K562 (cell line): ENCODE data around the gene CCDC106. TPM values are rescaled to one million over a fixed set of nuclear protein-coding genes. Genes with fewer than 3 reads are reported as not detected.

Source experiments
- ATAC-seq: fragments of 200-7000 bp; cut with Tn5 transposase; 3 replicates; pipeline ENCODE4 v1.9.1; 2020; ENCODE audit warnings: moderate library complexity
- BruUV-seq: library from RNA; stranded (reverse); fragments of 400-500 nt; replicated peaks from 2 replicates; lab custom pipeline; 2021; lab: Mats Ljungman, UMichigan
- CTCF ChIA-PET: fragments of 300-600 bp; formaldehyde crosslinking; extraction: SDS; loops from one replicate; lab custom pipeline; 2021; ENCODE audit warnings: low intra/inter-chr PET ratio; lab: Yijun Ruan, JAX
- POLR2A ChIA-PET: fragments of 300-600, 350-650 bp; sonication (Branson Sonifier 250); formaldehyde crosslinking; extraction: SDS; loops from one replicate; lab custom pipeline; 2021; ENCODE audit warnings: antibody characterized with exemption, inconsistent platforms; lab: Yijun Ruan, JAX
- DNase-seq, 4 experiments: peaks; one replicate each; pipeline versions ENCODE4 v3.0.0 to v3.0.0-alpha.2; 2011 to 2018; ENCODE audit warnings: low spot score in 3 of 4, mixed read lengths in 3 of 4; ENCODE audit errors: extremely low read depth in 1 of 4
- FAIRE-seq: peaks from 2 replicates; lab custom pipeline; 2011; peaks lifted over from hg19 to GRCh38; lab: Jason Lieb, UNC
- H2AFZ ChIP-seq: 2 replicates; pipeline ENCODE4 v1.6.0; 2011; ENCODE audit warnings: low read depth, low read length, control low read depth, inconsistent platforms
- H3K27ac ChIP-seq: fragments of 200-600 bp; 3 replicates; pipeline ENCODE4 v1.8.0; 2011; ENCODE audit warnings: low read depth, mild to moderate bottlenecking, control low read depth, inconsistent platforms, low read length, moderate library complexity, mixed read lengths; ENCODE audit errors: extremely low read depth
- H3K27me3 ChIP-seq, 2 experiments: fragments of 300-600 bp in 1 of 2; 2 replicates in 1 of 2; 3 replicates in 1 of 2; pipeline versions ENCODE4 v1.6.0 to v1.8.0; 2011; ENCODE audit warnings: inconsistent platforms in 2 of 2, low read length in 2 of 2, mild to moderate bottlenecking in 1 of 2, mixed read lengths in 1 of 2, moderate library complexity in 1 of 2; ENCODE audit not compliant: control insufficient read depth in 2 of 2, insufficient read depth in 2 of 2
- H3K36me3 ChIP-seq: fragments of 300-600 bp; 3 replicates; pipeline ENCODE4 v1.8.0; 2011; ENCODE audit warnings: mild to moderate bottlenecking, low read length, inconsistent platforms; ENCODE audit not compliant: control insufficient read depth, insufficient read depth
- H3K4me1 ChIP-seq, 2 experiments: fragments of 200-600 bp in 1 of 2; replicated peaks in 1 of 2; 2 replicates in 1 of 2; 3 replicates in 1 of 2; pipeline versions ENCODE4 v1.5.1 to v1.8.0; 2011; ENCODE audit warnings: inconsistent platforms in 2 of 2, low read length in 2 of 2, mild to moderate bottlenecking in 1 of 2, mixed read lengths in 1 of 2, moderate library complexity in 1 of 2; ENCODE audit not compliant: control insufficient read depth in 2 of 2, insufficient read depth in 2 of 2
- H3K4me2 ChIP-seq: 2 replicates; pipeline ENCODE4 v1.6.1; 2011; ENCODE audit warnings: low read length, control low read depth, inconsistent platforms, mixed read lengths; ENCODE audit not compliant: insufficient read depth
- H3K4me3 ChIP-seq: fragments of 200-600 bp; sonication (generic), shearing (Covaris generic); 2 replicates; pipeline ENCODE4 v1.5.1; 2016; ENCODE audit warnings: control low read depth, inconsistent platforms
- H3K79me2 ChIP-seq: fragments of 200-600 bp; 3 replicates; pipeline ENCODE4 v1.8.0; 2011; ENCODE audit warnings: low read length, inconsistent platforms; ENCODE audit not compliant: control insufficient read depth, insufficient read depth
- H3K9ac ChIP-seq, 2 experiments: 2 replicates each; pipeline versions ENCODE4 v1.6.0 to v1.6.1; 2011; ENCODE audit warnings: low read depth in 2 of 2, low read length in 2 of 2, control low read depth in 1 of 2, inconsistent platforms in 1 of 2, mild to moderate bottlenecking in 1 of 2, mixed read lengths in 1 of 2; ENCODE audit not compliant: insufficient read depth in 1 of 2
- H3K9me1 ChIP-seq: one replicate; pipeline ENCODE4 v1.6.0; 2011; ENCODE audit warnings: inconsistent platforms, mild to moderate bottlenecking, low read length, moderate library complexity; ENCODE audit not compliant: control insufficient read depth, insufficient read depth
- H3K9me3 ChIP-seq: replicated peaks from 2 replicates; pipeline ENCODE4 v1.5.1; 2011; ENCODE audit warnings: low read depth, low read length, inconsistent platforms; ENCODE audit not compliant: control insufficient read depth, insufficient read depth
- H4K20me1 ChIP-seq: replicated peaks from 2 replicates; pipeline ENCODE4 v1.6.1; 2011; ENCODE audit warnings: low read length, inconsistent platforms, mixed read lengths; ENCODE audit not compliant: control insufficient read depth, insufficient read depth
- ADNP ChIP-seq: fragments of 200-800 bp; sonication (Bioruptor generic); IDR thresholded peaks from 2 replicates; pipeline ENCODE4 v1.6.1; 2016; ENCODE audit warnings: missing genetic modification characterization, missing compliant biosample characterization
- DIDO1 ChIP-seq: fragments of 450-650 bp; IDR thresholded peaks from 2 replicates; pipeline ENCODE4 v1.6.1; 2016; ENCODE audit warnings: low read depth, missing biosample characterization, missing genetic modification characterization
- ELF4 ChIP-seq: fragments of 450-650 bp; formaldehyde crosslinking; IDR thresholded peaks from 2 replicates; pipeline ENCODE4 v1.4.0; 2022; ENCODE audit warnings: missing genetic modification characterization
- ESRRB ChIP-seq: fragments of 250-450 bp; sonication (Bioruptor Pico); IDR thresholded peaks from 2 replicates; pipeline ENCODE4 v1.5.0; 2020; ENCODE audit warnings: mild to moderate bottlenecking, moderate library complexity, borderline replicate concordance
- FOSL1 ChIP-seq: fragments of 200-800 bp; sonication (Bioruptor generic); conservative IDR thresholded peaks from 2 replicates; pipeline ENCODE4 v1.6.1; 2016; ENCODE audit warnings: missing genetic modification characterization, missing compliant biosample characterization
- FOXA3 ChIP-seq, 2 experiments: fragments of 450-650 bp in 1 of 2; sonication (generic) in 1 of 2; formaldehyde crosslinking; IDR thresholded peaks in 1 of 2; conservative IDR thresholded peaks in 1 of 2; 2 replicates each; pipeline versions ENCODE4 v1.4.0 to v1.8.0; 2020 to 2022; ENCODE audit warnings: mild to moderate bottlenecking in 2 of 2, missing genetic modification reagents in 1 of 2
- FOXK2 ChIP-seq, 2 experiments: fragments of 450-650 bp; IDR thresholded peaks in 1 of 2; conservative IDR thresholded peaks in 1 of 2; 2 replicates each; pipeline ENCODE4 v1.6.1; 2016; ENCODE audit warnings: low read depth in 2 of 2, mild to moderate bottlenecking in 1 of 2
- MCM2 ChIP-seq: fragments of 450-650 bp; IDR thresholded peaks from 2 replicates; pipeline ENCODE4 v1.6.1; 2017; ENCODE audit warnings: low read depth, mild to moderate bottlenecking
- NFIX ChIP-seq: fragments of 250-450 bp; sonication (Bioruptor Pico); IDR thresholded peaks from 2 replicates; pipeline ENCODE4 v1.4.0; 2020; ENCODE audit warnings: low read depth, mild to moderate bottlenecking, moderate library complexity
- NFXL1 ChIP-seq: fragments of 450-650 bp; formaldehyde crosslinking; IDR thresholded peaks from 2 replicates; pipeline ENCODE4 v1.4.0; 2021; ENCODE audit warnings: mild to moderate bottlenecking
- POLR2AphosphoS2 ChIP-seq: IDR thresholded peaks from 2 replicates; pipeline ENCODE4 v1.6.1; 2012; ENCODE audit warnings: low read length, improper control_type of control experiment
- POLR2H ChIP-seq: IDR thresholded peaks from 2 replicates; pipeline ENCODE4 v1.6.1; 2016; ENCODE audit warnings: missing genetic modification characterization, low read depth, mild to moderate bottlenecking, control low read depth, missing compliant biosample characterization, moderate library complexity
- RCOR1 ChIP-seq, 2 experiments: IDR thresholded peaks; 2 replicates each; pipeline ENCODE4 v1.6.1; 2012; ENCODE audit warnings: low read depth in 2 of 2, low read length in 2 of 2, borderline replicate concordance in 1 of 2, improper control_type of control experiment in 1 of 2
- RNF2 ChIP-seq: sonication (generic); IDR thresholded peaks from 2 replicates; pipeline ENCODE4 v1.6.1; 2016
- SLC30A9 ChIP-seq: fragments of 250-450 bp; sonication (Bioruptor Pico); IDR thresholded peaks from 2 replicates; pipeline ENCODE4 v1.8.0; 2022; ENCODE audit warnings: mild to moderate bottlenecking, moderate library complexity
- SMAD2 ChIP-seq: fragments of 150-350 bp; IDR thresholded peaks from 2 replicates; pipeline ENCODE4 v1.6.1; 2014; ENCODE audit warnings: low read depth, mild to moderate bottlenecking, low read length
- ZNF184 ChIP-seq: sonication (generic); formaldehyde crosslinking; IDR thresholded peaks from 2 replicates; pipeline ENCODE4 v1.5.0; 2020; ENCODE audit warnings: missing genetic modification reagents
- ZNF3 ChIP-seq: fragments of 250-450 bp; sonication (Bioruptor Pico); IDR thresholded peaks from 2 replicates; pipeline ENCODE4 v1.5.0; 2021; ENCODE audit warnings: mild to moderate bottlenecking, moderate library complexity
- ZNF395 ChIP-seq: fragments of 200-800 bp; sonication (Bioruptor generic); IDR thresholded peaks from 2 replicates; pipeline ENCODE4 v1.6.1; 2017; ENCODE audit warnings: missing genetic modification characterization, missing compliant biosample characterization
- WGBS: fragments of 100-300 bp; shearing (Covaris generic); methylation state at CpG from one replicate; pipeline ENCODE4 v1.1.6; 2016; ENCODE audit warnings: low coverage, mixed read lengths; ENCODE audit not compliant: insufficient coverage; ENCODE audit errors: missing lambda C conversion rate; 5-methylcytosine and 5-hydroxymethylcytosine counted together
- in situ Hi-C: fragments of 300-500 bp; cut with MboI; formaldehyde crosslinking; loops from 4 replicates; pipeline ENCODE4 v1.15.0; 2018; ENCODE audit warnings: inconsistent platforms, mixed read lengths
- intact Hi-C: fragments of 100-400 bp; cut with micrococcal nuclease; formaldehyde crosslinking; loops from 2 replicates; pipeline ENCODE4 v1.14.2; 2022
- polyA plus RNA-seq, 8 experiments: library from polyadenylated mRNA; depleted of rRNA in 4 of 8; stranded (reverse) in 5 of 8; unstranded in 3 of 8; fragments of >200 nt; fragmentation: Nextera tagmentation in 2 of 8; fragmentation: Illumina TruSeq in 1 of 8; extraction: Ambion mirVana in 2 of 8; extraction: Trizol in 1 of 8; gene quantifications; 2 replicates each; pipeline versions ENCODE4 v1.2.1 to v1.2.3, GENCODE V29; 2011 to 2014; ENCODE audit warnings: inconsistent platforms in 1 of 8, missing spikeins in 1 of 8
- total RNA-seq, 7 experiments: library from RNA; depleted of rRNA in 6 of 7; stranded (reverse); fragments of >200 nt in 6 of 7; fragmentation: Illumina TruSeq in 2 of 7; extraction: Trizol in 2 of 7; gene quantifications; 2 replicates each; pipeline versions ENCODE4 v1.2.1 to v1.2.3, GENCODE V29; 2011 to 2021; ENCODE audit warnings: low replicate concordance in 1 of 7

The CCDC106 gene
- total and polyA plus RNA-seq, 9 of the 15 experiments (the other 6 are each of a cell fraction or from before 2014, with no cell fraction given) = 0.10 to 27.5 (median 15.0) TPM; not detected in 1

- H4K20me1 ChIP-seq = peaks cover 39% of the 10 kb centered on the region
- no peak for FAIRE-seq
- ChIA-PET CTCF (interaction anchor here (0.6 kb wide), 1 partner anchor 24 kb away, joined by 4 read pairs; no protein-coding TSS in a partner anchor), POLR2A (no interaction called here)
- no TSS peak for BruUV-seq
- H3K9me1 ChIP-seq = no peaks in the 10 kb centered on the region
- H3K4me3 ChIP-seq = no peak overlapping the region
- no peak overlapping the region for H3K4me2 ChIP-seq
- 93% methylated on average over 5 of the region's 6 CpGs for WGBS
- H3K79me2 ChIP-seq = peaks cover 32% of the 10 kb centered on the region
- DNase-seq = no peak
- H3K9ac ChIP-seq = no peak overlapping the region
- ATAC-seq = no peak
- H3K27me3 ChIP-seq = no peaks in the 10 kb centered on the region
- H3K36me3 ChIP-seq = peaks cover 86% of the 10 kb centered on the region; the same call in 2 of the 3 replicates
- in situ Hi-C loops (no loop called here), intact Hi-C loops (no loop called here)
- H3K27ac ChIP-seq = no peak overlapping the region
- H2AFZ ChIP-seq = no peak overlapping the region
- H3K9me3 ChIP-seq = no peaks in the 10 kb centered on the region
- peaks cover 0 to 55% of the 10 kb centered on the region in 2 experiments; a peak in 3 of 5 replicates for H3K4me1 ChIP-seq
- TF ChIP-seq POLR2H (tag) = no peak
- no peak for TF ChIP-seq ZNF395 (CRISPR knock-in tag)
- no peak for TF ChIP-seq MCM2
- no peak for TF ChIP-seq FOXK2 (conservative IDR thresholded peaks at IDR 0.05 in 1 of 2, IDR thresholded peaks at IDR 0.05 in 1 of 2; ENCODE audit: low read depth in 2 of 2)
- no peak for TF ChIP-seq POLR2AphosphoS2
- TF ChIP-seq NFIX (CRISPR knock-in tag) = no peak
- TF ChIP-seq NFXL1 (CRISPR knock-in tag) = no peak
- no peak for TF ChIP-seq DIDO1
- no peak for TF ChIP-seq ELF4
- TF ChIP-seq ZNF3 (CRISPR knock-in tag) = no peak
- TF ChIP-seq SLC30A9 (CRISPR knock-in tag) = no peak
- no peak for TF ChIP-seq ADNP (tag)
- TF ChIP-seq FOXA3 (CRISPR knock-in tag; conservative IDR thresholded peaks at IDR 0.05 in 1 of 2, IDR thresholded peaks at IDR 0.05 in 1 of 2) = no peak
- TF ChIP-seq RNF2 = no peak
- no peak for TF ChIP-seq ESRRB (CRISPR knock-in tag)
- no peak for TF ChIP-seq SMAD2
- TF ChIP-seq ZNF184 (CRISPR knock-in tag) = no peak
- TF ChIP-seq RCOR1 (IDR thresholded peaks at IDR 0.05; ENCODE audit: borderline replicate concordance in 1 of 2, low read depth in 2 of 2, low read length in 2 of 2) = no peak
- no peak for TF ChIP-seq FOSL1 (tag)
Measured at GRCh38 chr19:55685776-55686175, 37.8 kb downstream of the CCDC106 start.
